Keratinocyte (primary cell): ENCODE results near the gene RPP38. TPM values are rescaled to one million over a fixed set of nuclear protein-coding genes. Genes with fewer than 3 reads are reported as not detected.

Source experiments
- DNase-seq: peaks from one replicate; pipeline ENCODE4 v3.0.0-alpha.2; 2011; ENCODE audit warnings: low read depth, missing footprints, low spot score
- FAIRE-seq: peaks from 2 replicates; lab custom pipeline; 2011; peaks lifted over from hg19 to GRCh38; lab: Jason Lieb, UNC
- H2AFZ ChIP-seq: 2 replicates; pipeline ENCODE4 v1.6.0; 2012; ENCODE audit warnings: low read length, control low read depth, inconsistent platforms; ENCODE audit not compliant: control insufficient read depth
- H3K27ac ChIP-seq: 2 replicates; pipeline ENCODE4 v1.5.1; 2011; ENCODE audit warnings: low read length; ENCODE audit not compliant: control insufficient read depth, insufficient read depth
- H3K27me3 ChIP-seq: 3 replicates; pipeline ENCODE4 v1.6.0; 2011; ENCODE audit warnings: low read length; ENCODE audit not compliant: control insufficient read depth, insufficient read depth; ENCODE audit errors: extremely low read depth
- H3K36me3 ChIP-seq, 2 experiments: 2 replicates in 1 of 2; 3 replicates in 1 of 2; pipeline ENCODE4 v1.5.1; 2011; ENCODE audit warnings: low read length in 2 of 2, mild to moderate bottlenecking in 1 of 2; ENCODE audit not compliant: control insufficient read depth in 2 of 2, insufficient read depth in 2 of 2; ENCODE audit errors: extremely low read depth in 1 of 2
- H3K4me1 ChIP-seq: 3 replicates; pipeline ENCODE4 v1.5.1; 2011; ENCODE audit warnings: low read length; ENCODE audit not compliant: control insufficient read depth, insufficient read depth; ENCODE audit errors: extremely low read depth
- H3K4me2 ChIP-seq: 3 replicates; pipeline ENCODE4 v1.6.0; 2011; ENCODE audit warnings: low read depth, low read length; ENCODE audit not compliant: control insufficient read depth, insufficient read depth; ENCODE audit errors: extremely low read depth
- H3K4me3 ChIP-seq, 3 experiments: fragments of 200-600 bp in 1 of 3; sonication (generic) in 1 of 3; 2 replicates in 2 of 3; 3 replicates in 1 of 3; pipeline ENCODE4 v1.5.1; 2011 to 2016; ENCODE audit warnings: low read length in 3 of 3, mild to moderate bottlenecking in 3 of 3, control low read depth in 2 of 3, inconsistent platforms in 1 of 3, low read depth in 1 of 3, mixed read lengths in 1 of 3, mixed run types in 1 of 3, moderate library complexity in 1 of 3; ENCODE audit not compliant: control insufficient read depth in 2 of 3, insufficient read depth in 2 of 3; ENCODE audit errors: extremely low read depth in 1 of 3
- H3K79me2 ChIP-seq: 2 replicates; pipeline ENCODE4 v1.6.0; 2012; ENCODE audit warnings: low read length; ENCODE audit not compliant: control insufficient read depth, insufficient read depth
- H3K9ac ChIP-seq: 3 replicates; pipeline ENCODE4 v1.6.0; 2011; ENCODE audit warnings: low read length; ENCODE audit not compliant: control insufficient read depth, insufficient read depth; ENCODE audit errors: extremely low read depth
- H3K9me1 ChIP-seq: 3 replicates; pipeline ENCODE4 v1.6.0; 2011; ENCODE audit warnings: low read length; ENCODE audit not compliant: control insufficient read depth, insufficient read depth; ENCODE audit errors: extremely low read depth
- H3K9me3 ChIP-seq: 2 replicates; pipeline ENCODE4 v1.5.1; 2012; ENCODE audit warnings: low read depth, low read length; ENCODE audit not compliant: control insufficient read depth
- H4K20me1 ChIP-seq: 3 replicates; pipeline ENCODE4 v1.6.0; 2011; ENCODE audit warnings: low read length; ENCODE audit not compliant: control insufficient read depth, insufficient read depth; ENCODE audit errors: extremely low read depth
- CTCF ChIP-seq, 3 experiments: IDR thresholded peaks in 1 of 3; conservative IDR thresholded peaks in 1 of 3; optimal IDR thresholded peaks in 1 of 3; 2 replicates in 2 of 3; 3 replicates in 1 of 3; pipeline versions ENCODE3 to v1.5.1; 2011; ENCODE audit warnings: low read length in 3 of 3, mild to moderate bottlenecking in 3 of 3, moderate library complexity in 2 of 3, control low read depth in 1 of 3, inconsistent platforms in 1 of 3; ENCODE audit not compliant: insufficient read depth in 2 of 3; ENCODE audit errors: extremely low read depth in 1 of 3
- EZH2 ChIP-seq: IDR thresholded peaks from one replicate; pipeline ENCODE4 v1.6.1; 2012; ENCODE audit warnings: inconsistent platforms, mild to moderate bottlenecking, low read length, moderate library complexity
- dilution Hi-C: fragments of 300-500 bp; cut with MboI; formaldehyde crosslinking; loops from one replicate; pipeline ENCODE4 v1.7.0; 2020; ENCODE audit warnings: low sequenced_read_pairs; ENCODE audit not compliant: extremely low pct_ligation_motif_present
- polyA plus RNA-seq, 5 experiments: library from polyadenylated mRNA; depleted of rRNA in 3 of 5; stranded (reverse) in 3 of 5; stranded (forward) in 1 of 5; unstranded in 1 of 5; fragments of >200 nt; gene quantifications; 1 replicate in 1 of 5; 2 replicates in 3 of 5; 3 replicates in 1 of 5; pipeline versions ENCODE4 v1.2.1 to v1.2.3, GENCODE V29; 2011 to 2012; ENCODE audit warnings: missing spikeins in 2 of 5, low read depth in 1 of 5, low replicate concordance in 1 of 5

RPP38 gene
- polyA plus RNA-seq, 1 donor (not counting 4 experiments of a cell fraction or from before 2014, with no cell fraction given) = 32.4 TPM

- Histone ChIP-seq H3K9me1 (no peaks in the 10 kb centered on the region), H3K4me3 (no peak overlapping the region), H3K36me3 (peaks cover 10 to 16% of the 10 kb centered on the region in 2 experiments), H3K9ac (no peak overlapping the region), H3K4me2 (no peak overlapping the region), H3K9me3 (no peaks in the 10 kb centered on the region), H3K27me3 (no peaks in the 10 kb centered on the region), H3K27ac (no peak overlapping the region), H3K4me1 (no peaks in the 10 kb centered on the region), H4K20me1 (no peaks in the 10 kb centered on the region), H2AFZ (no peak overlapping the region), H3K79me2 (no peaks in the 10 kb centered on the region)
- DNase-seq (no peak), FAIRE-seq (no peak)
- dilution Hi-C loops = no loop called here
- TF ChIP-seq EZH2 (no peak), CTCF (optimal IDR thresholded peaks at IDR 0.05 in 1 of 3, IDR thresholded peaks at IDR 0.05 in 1 of 3, conservative IDR thresholded peaks at IDR 0.05 in 1 of 3; ENCODE audit: extremely low read depth in 1 of 3, insufficient read depth in 2 of 3, low read length in 3 of 3) (no peak)
Measured at GRCh38 chr10:15113766-15114165, 16.6 kb downstream of the RPP38 start.

DNA sequence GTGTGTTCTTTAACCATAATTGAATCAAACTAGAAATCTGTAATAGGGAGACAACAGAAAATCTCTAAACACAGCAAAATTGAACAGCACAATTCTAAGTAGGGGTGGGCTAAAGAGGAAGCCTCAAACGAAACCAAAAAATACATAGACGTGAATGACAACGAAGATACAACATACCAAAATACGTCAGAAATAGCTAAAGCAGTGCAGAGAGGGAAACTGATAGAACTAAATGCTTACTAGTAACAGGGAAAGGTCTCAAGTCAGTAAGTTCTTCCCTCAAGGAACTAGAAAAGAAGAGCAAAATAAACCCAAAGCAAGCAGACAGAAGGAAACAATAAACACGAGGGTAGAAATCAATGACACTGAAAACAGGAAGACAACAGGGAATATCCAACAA is 19.1 kb downstream of the RPP38 start:
- FAIRE-seq = no peak
- Histone ChIP-seq H3K9ac (no peak overlapping the region), H3K4me2 (no peak overlapping the region), H4K20me1 (no peaks in the 10 kb centered on the region), H3K36me3 (peaks cover 12 to 23% of the 10 kb centered on the region in 2 experiments), H3K27me3 (no peaks in the 10 kb centered on the region), H3K4me3 (no peak overlapping the region), H3K79me2 (no peaks in the 10 kb centered on the region), H3K27ac (no peak overlapping the region), H3K9me1 (no peaks in the 10 kb centered on the region), H3K9me3 (no peaks in the 10 kb centered on the region), H2AFZ (no peak overlapping the region), H3K4me1 (peaks cover 6% of the 10 kb centered on the region)
- DNase-seq = no peak
- TF ChIP-seq CTCF (optimal IDR thresholded peaks at IDR 0.05 in 1 of 3, IDR thresholded peaks at IDR 0.05 in 1 of 3, conservative IDR thresholded peaks at IDR 0.05 in 1 of 3; ENCODE audit: extremely low read depth in 1 of 3, insufficient read depth in 2 of 3, low read length in 3 of 3) = no peak
- TF ChIP-seq EZH2 = no peak
- dilution Hi-C loops = no loop called here
